ENCODE measurements around the gene DPP3.
A peak's percentile ranks its signal among the peaks of the same experiment; 100 is the strongest.

Gene DPP3

DNA sequence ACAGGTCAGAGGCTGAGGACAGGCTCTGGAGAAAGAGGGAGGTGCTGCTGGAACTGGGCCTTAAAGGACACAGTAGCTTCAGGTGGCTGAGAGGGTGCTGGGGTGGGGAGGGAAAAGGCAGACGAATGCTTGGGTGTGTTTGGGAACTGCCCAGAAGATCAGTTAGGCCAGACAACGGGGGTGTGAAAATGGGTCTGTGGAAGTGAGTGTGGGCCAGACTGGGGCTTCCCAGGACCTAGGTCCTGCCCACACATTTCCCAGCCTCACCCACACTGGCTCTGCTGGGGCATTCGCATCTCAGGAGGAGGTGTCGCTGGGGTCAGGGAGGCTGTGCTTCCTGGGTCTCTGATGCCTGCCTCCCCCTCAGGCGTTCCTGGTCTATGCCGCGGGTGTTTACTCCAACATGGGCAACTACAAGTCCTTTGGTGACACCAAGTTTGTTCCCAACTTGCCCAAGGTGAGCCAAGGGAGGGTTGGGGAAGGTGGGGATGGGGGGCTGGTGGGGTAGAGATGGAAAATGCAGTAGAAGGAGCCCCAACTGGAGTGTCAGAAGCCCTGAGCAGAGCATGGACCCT is 4.7 kb downstream of the DPP3 start:
- DNase-seq: no peak

DNA sequence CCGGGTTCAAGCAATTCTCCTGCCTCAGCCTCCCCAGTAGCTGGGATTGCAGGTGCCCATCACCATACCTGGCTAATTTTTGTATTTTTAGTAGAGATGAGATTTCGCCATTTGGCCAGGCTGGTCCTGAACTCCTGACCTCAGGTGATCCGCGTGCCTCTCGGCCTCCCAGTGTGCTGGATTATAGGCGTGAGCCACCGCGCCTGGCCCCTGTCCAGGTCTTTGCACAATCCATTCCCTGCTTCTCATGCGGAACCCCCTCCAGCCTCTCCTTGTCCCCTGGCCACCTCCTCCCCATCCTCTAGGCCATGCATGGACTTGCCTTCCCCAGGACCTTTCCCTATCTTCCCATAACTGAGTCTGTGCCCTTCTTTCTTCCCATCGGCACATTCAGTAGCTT is 8.7 kb downstream of the DPP3 start:
- no peak for DNase-seq

DNA sequence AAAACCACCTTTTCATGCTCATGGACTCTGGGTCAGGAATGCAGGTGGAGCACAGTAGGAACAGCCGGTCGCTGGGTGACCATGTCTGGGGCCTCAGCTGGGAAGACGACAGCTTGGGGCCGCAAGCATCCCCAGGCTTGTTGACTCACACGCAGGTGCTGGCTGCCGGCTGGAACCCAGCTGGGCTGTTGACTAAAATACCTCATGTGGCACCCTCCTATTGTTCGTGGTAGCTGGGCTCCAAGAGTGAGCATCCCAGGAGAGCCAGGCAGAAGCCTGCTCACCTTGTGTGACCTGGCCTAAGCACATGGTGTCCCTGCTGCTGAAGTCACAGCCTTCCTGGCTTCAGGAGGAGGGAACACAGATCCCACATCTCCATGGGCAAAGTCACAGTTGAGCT is 9.4 kb downstream of the DPP3 start:
- no peak for DNase-seq

DNA sequence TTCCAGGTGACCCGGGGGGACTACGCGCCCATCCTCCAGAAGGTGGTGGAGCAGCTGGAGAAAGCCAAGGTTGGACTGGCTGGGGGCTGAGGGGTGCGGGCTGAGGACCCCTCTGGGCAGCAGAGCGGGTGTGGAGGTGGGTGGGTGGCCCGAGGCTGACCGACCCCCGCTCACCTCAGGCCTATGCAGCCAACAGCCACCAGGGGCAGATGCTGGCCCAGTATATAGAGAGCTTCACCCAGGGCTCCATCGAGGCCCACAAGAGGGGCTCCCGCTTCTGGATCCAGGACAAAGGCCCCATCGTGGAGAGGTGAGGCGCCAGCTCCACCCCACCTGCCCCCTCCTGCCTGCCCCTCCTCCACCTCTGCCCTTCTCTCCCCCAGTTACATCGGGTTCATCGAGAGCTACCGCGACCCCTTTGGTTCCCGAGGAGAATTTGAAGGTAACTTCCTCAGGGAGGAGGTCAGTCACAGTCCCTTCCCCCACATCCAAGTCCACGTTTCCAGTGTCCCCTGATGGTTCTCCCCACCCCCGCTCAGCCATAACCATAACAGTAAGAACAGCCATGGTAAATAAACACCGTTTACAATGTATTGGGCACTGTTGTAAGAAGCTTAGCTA is 11.2 kb downstream of the DPP3 start:
- DNase-seq: no peak

DNA sequence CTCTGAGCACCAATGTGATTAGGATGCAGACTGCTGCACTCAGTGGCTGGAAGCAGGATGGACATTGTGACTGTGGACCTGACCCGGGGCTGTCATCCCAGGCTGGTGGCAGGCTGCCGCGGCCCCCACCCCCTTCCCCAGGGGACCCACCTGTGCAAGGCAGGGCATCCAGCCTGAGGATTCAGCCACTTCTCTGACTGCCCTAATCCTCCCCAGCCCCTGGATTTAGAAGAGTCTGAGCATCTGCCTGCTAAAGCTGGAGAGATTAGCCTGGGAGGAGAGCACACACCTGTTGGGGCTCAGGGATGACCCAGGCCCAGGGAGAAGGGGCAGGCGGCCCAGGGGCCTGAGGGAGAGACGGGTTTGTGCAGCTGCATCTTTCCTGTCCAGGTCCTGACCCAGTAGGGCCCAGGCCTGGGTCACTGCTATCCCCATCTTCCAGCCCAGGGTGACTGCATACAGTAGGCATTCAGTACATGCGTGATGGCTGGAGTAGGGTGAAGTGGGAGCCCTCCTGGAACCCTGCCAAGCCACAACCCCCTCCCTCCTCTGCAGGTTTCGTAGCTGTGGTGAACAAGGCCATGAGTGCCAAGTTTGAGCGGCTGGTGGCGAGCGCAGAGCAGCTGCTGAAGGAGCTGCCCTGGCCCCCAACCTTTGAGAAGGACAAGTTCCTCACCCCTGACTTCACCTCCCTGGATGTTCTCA is 12.1 kb downstream of the DPP3 start:
- no peak for DNase-seq

DNA sequence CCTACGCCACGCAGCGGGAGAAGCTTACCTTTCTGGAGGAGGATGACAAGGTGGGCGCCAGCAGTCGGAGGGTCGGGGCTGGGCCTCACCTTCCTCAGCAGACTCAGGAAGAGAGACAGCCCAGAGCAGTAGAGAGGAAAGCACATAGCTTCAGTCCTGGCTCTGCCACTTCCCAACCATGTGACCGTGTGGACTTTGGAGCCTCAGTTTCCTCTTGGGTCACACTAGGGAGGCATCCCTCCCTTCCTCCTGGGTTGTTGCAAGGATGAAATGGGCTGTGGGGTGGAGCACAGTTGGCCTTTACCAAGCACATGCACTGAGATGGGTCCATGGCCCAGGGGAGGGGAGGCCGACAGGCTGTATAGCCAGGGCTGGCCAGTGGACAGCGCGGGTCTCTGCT is 12.9 kb downstream of the DPP3 start:
- DNase-seq: no peak

DNA sequence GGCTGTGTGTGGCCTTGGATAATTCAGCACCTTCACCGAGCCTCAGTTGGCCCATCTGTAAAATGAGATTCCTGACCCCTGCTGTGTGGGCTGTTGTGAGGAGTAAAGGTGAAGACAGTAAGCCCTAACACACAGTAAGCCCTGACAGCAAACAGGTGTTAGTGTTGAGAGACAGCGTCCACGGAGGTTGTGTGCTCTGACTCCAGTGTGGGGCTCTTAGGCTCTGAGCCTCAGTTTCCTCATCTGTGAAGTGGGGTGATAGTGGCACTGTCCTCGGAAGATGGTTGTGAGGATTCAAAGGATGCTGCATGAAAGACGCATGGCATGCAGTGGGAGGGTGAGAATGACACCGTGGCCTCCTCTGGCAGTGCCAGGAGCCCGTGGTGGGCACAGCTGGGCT is 14.2 kb downstream of the DPP3 start:
- no peak for DNase-seq

DNA sequence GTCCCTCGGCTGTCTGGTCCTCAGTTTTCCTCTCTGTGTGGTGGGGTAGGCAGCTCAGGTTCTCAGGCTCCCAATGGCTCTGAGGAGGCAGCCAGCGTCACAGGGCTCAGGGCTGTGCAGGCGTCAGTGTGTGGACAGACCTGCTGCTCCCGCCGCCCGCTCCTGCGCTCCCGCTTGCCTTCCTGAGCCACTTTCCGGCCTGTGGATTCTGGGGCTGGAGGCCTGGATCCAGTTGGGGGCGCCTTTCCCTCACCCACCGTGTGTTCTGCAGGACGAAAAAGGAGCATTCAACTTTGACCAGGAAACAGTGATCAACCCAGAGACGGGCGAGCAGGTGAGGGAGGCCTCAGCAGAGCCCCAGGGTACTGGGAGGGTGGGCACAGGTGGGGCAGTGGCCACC is 14.7 kb downstream of the DPP3 start:
- DNase-seq: no peak

DNA sequence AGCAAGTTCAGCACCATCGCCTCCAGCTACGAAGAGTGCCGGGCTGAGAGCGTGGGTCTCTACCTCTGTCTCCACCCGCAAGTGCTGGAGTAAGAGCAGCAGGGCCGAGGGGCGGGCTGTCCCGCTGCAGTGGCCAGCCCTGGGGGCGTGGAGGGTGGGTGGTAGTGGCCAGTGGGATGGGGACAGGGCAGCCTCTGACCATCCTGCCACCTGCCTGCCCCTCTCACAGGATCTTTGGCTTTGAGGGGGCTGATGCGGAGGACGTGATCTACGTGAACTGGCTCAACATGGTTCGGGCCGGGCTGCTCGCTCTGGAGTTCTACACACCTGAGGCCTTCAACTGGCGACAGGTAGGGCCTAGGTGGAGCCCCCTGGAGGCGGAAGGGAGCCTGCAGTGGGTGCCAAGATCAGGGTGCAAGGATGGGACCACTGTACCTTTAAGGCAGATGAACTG is 15.2 kb downstream of the DPP3 start:
- no peak for DNase-seq

DNA sequence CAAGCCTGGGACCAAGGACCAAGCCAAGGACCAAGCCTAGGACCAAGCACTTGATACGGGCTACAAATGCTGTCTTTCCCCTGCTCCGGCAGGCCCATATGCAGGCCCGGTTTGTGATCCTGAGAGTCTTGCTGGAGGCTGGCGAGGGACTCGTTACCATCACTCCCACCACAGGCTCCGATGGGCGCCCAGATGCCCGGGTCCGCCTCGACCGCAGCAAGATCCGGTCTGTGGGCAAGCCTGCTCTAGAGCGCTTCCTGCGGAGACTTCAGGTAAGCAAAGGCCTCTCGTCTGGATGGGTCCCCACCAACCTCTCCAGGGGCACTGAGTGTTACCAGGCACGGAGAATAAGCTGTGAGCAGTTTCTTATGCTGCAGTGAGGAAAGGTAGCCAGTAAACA is 17.0 kb downstream of the DPP3 start:
- no peak for DNase-seq

DNA sequence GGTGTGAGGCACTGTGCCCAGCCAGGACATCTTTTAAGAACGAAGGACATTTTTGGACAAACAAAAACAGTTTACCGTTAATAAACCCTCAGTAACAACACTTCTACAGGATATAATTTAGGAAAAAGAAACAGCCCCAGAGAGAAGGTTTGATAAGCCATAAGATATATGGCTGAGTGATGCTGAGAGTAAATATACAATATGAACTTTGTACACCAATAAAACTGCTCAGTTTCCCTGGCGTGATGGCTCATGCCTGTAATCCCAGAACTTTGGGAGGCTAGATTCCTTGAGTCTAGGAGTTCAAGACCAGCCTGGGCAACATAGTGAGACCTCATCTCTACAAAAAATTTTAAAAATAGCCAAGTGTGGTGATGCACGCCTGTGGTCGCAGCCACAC is 18.3 kb downstream of the DPP3 start:
- no peak for DNase-seq

DNA sequence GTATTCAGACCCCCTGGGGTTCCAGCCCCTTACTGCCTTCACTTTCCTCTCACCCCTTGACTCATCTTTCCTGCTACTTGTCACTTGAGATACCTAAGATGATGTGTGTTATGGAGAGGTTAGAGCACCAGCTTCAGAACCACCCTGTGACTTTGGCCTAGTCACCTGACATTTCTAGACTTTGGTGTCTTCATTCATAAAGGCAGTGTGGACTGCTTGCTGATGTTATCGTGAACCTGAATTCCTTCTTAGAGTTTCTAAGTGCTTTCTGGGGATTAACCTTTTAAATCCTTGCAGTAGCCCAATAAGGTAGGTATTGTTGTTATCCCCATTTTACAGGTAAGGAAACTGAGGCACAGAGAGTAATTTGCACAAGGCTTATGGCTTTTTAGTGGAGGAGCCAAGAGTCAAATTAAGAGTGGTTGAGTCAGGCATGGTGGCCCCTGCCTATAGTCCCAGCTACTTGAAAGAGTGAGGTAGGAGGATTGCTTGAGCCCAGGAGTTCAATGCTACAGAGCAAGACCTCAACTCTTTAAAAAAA is 25.1 kb downstream of the DPP3 start:
- DNase-seq: no peak

DNA sequence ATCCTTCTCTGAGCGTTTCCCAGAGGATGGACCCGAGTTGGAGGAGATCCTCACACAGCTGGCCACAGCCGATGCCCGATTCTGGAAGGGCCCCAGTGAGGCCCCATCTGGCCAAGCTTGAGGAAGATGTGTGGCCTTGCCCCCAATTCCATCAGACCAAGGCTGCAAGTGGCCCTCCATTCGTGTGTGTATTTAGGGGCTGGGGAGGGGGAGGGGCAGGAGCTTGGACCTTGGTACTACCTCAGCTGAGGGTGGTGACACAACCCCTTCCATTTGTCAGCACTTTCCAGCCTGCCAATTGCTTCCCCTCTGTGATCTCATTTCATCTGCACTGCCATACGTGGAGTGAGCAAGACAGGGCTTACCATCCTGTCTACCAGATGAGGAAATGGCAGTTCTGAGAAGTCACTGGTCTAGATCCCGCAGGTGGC is 28.9 kb downstream of the DPP3 start:
- no peak for DNase-seq

DNA sequence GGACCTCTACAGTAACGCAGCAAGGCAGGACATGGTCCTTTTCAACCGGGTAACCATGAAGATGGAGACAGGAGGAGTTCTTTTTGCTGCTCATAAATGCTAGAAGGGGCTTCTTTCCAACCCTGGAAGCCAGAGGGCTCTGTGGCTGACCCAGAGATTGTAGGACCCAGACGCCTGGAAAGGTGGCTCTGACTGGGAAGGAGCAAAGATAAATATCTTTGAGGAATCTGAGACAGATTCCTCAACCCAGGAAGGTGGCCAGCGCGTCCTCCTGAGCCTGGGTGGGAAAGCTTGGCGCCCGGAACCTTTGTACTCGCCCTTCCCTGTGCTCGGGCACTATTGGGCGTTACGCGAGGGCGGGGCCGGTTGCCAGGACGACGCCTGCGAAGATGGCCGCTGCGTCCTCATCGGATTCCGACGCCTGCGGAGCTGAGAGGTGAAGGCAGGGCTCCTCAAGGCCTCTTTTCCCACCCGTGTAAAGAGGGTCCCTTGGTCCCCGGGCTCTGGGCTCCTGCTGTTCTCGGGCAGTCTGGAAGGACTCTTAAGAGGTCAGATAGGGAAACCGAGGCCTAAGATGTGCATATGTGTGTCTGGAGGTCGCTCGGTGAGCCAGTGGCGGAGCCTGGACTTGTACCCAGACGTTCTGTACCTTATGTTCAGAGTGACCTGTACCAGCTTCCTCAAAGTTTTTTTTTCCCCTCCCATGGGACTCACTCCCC is 30.2 kb downstream of the DPP3 start, which contains the start of gene BBS1:
BBS1 (plus strand) TSS at position 365 of the 719 bp plus-strand sequence; CDS start at position 390, 25 bp downstream.
- DNase-seq: peak; percentile 88

DNA sequence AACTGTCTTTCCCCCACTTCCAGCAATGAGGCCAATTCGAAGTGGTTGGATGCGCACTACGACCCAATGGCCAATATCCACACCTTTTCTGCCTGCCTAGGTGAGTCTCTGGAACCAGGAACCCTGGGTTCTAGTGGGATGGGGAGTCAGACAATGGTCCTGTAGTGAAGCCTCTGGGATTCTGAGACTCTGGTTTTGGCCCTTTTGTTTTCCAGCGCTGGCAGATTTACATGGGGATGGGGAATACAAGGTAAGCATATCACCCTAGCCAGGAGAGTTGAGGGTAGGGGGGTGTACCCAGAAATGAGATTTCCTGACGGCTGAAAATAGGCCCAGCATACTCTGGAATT is 30.7 kb downstream of the DPP3 start:
- DNase-seq: no peak

DNA sequence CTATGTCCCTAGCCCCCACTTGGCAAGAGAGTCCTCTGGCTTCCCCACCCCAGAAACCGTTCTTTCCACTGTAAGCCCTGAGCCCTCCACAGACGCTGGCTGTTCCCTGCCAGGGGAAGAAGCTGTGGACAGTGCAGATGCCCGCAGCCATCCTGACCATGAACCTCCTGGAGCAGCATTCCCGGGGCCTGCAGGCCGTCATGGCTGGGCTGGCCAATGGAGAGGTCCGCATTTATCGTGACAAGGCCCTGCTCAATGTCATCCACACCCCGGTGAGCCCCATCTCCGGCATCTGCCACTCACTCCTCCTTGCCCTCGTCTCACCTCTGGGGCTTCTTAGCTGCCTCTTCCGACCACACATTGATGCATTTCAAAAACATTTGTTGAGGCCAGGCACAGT is 43.4 kb downstream of the DPP3 start:
- no peak for DNase-seq

DNA sequence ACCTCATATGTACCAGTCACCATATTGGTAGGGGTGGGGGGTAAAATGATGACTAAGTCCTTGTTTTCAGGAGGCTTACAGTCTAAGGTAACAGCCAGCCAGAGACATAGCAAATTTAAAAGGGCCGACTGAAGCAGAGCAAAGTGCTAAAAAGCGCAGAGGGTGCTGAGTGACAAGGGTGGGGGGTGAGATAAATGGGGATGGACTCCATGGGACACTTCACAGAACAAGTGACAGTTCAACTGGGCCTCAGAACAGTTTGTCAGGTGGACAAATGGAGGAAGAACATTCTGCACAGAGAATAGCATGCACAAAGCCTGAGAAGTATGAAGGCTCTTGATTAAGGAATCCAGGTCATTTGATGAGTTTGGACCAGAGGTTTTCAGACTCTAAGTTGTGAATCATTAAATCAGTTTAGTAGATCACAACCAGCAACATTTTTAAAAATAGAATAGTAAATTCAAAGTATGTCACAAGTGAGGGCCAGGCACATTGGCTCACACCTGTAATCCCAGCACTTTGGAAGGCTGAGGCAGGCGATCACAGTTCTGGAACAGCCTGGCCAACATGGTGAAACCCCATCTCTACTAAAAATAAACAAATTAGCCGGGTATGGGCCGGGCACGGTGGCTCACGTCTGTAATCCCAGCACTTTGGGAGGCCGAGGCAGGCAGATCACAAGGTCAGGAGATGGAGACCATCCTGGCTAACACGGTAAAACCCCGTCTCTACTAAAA is 44.2 kb downstream of the DPP3 start:
- DNase-seq: no peak

DNA sequence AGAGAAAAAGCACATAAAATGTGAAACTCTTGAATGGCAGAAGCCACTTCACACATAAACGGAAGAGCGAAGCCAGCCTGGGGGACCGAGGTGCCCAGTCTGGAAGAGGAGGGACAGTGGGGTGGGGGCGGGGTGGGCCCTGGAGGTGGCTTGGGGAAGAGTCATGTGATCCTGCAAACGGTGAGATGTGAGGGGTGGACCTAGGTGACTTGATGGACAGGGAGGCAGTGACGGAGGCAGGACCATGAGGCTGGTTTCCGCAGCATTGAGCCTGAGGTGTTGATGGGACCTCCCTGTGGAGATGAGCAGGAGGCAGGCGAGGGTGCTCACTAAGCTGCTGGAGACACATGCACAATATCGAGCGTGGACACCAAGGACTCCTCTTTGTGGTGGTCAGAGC is 48.8 kb downstream of the DPP3 start:
- no peak for DNase-seq

DNA sequence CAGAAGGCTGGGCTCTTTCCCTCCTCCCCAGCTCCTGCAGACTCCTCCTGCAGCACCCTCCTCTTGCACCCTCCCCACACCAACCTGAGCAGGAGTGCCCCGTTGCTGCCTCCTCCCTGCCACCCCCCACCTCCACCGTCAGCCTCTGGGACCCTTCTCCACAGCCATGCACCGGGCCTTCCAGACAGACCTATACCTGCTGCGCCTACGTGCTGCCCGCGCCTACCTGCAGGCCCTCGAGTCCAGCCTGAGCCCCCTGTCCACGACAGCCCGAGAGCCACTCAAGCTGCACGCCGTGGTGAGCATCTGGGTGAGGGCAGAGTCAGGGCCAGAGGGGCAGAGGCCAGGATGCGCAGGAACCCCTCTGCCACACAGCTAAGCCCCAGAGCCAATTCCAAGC is 49.4 kb downstream of the DPP3 start:
- DNase-seq: no peak

DNA sequence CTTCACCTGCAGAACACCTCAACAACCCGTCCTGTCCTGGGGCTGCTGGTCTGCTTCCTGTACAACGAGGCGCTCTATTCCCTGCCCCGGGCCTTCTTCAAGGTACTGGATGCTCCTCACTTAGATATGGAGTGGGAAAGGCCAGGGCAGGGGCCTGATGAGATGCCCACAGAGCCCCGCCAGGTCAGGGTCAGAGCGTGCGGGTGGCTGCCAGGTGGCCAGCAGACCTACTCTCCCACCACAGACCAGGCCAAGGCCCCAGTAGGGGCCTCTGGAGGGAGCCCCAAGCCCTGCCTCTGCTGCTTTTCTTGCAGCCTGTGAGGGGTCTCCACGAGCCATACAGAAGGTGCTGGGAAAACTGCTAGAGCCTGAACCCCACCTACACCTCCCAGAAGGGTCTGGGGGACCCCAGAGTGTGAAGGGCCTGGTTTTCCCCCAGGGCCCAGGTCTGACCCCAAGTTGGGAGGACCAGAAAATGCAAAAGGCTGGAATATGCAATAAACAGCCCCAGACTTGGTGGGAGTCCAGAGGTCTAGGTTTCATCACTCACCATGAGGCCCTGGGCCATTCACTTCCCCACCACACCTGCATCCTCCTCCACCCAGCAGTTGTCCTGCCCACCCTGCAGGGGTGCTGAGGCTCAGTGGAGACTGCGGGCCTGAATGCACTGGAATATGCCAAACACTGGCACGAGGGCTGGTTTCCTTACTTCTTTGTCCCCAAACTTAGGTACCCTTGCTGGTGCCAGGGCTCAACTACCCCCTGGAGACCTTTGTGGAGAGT is 50.9 kb downstream of the DPP3 start:
- DNase-seq: no peak

DNA sequence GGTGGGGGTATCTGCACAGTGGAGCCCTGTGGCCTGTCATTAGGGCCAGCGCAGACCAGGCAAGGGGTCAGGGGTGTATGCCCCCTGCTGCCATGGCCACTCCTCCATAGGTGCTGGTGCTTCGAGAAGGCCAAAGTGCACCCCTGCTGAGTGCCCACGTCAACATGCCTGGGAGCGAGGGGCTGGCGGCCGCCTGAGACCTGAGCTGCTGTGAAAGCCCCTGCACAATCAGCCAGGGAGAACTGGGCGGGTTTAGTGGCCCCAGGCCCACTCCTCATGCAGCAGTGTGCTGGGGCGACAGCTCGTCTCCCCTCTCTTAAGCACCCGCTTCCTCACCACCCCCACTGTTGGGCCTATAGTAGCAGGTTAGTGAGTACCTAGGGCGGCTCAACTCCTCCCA is 51.6 kb downstream of the DPP3 start:
- no peak for DNase-seq

DNA sequence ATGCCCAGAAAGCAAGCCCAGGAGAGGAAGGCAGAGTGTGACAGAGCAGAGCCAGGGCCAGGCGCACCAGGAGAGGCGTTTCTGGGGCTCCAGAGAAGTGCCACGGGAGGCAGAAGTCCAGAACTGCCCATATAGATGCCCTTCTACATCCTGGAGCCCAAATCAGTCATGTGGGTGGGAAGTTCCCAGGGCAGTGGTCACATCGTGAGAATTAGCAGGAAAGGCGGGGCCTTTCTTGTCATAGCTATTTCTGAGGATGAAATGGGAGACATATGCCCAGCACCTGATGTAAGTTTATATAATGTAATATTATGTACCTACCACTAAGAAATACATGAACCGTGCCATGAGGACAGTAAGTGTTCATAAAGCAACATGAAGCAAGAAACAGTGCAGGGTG is 52.5 kb downstream of the DPP3 start:
- DNase-seq: no peak

Data from CD4-positive, alpha-beta T cell treated with Interleukin-17A for 4 hours (primary cell).